Testis (tissue), 2 donors: Measurements from ENCODE around the gene REXO5.

ENCODE experiments used
- POLR2A ChIP-seq: fragments of 450-650 bp; IDR thresholded peaks from one replicate; pipeline ENCODE4 v1.6.1; 2017; ENCODE audit warnings: antibody characterized with exemption, mild to moderate bottlenecking, moderate library complexity
- TF ChIP-seq, protein P1 (sequence below), 3 experiments: fragments of 450-650 bp in 2 of 3; fragments of 200-600 bp in 1 of 3; sonication (generic) in 1 of 3; IDR thresholded peaks; one replicate each; pipeline ENCODE4 v1.5.1; 2016 to 2019; ENCODE audit warnings: antibody characterized with exemption in 3 of 3, mild to moderate bottlenecking in 2 of 3, moderate library complexity in 1 of 3

DNA sequence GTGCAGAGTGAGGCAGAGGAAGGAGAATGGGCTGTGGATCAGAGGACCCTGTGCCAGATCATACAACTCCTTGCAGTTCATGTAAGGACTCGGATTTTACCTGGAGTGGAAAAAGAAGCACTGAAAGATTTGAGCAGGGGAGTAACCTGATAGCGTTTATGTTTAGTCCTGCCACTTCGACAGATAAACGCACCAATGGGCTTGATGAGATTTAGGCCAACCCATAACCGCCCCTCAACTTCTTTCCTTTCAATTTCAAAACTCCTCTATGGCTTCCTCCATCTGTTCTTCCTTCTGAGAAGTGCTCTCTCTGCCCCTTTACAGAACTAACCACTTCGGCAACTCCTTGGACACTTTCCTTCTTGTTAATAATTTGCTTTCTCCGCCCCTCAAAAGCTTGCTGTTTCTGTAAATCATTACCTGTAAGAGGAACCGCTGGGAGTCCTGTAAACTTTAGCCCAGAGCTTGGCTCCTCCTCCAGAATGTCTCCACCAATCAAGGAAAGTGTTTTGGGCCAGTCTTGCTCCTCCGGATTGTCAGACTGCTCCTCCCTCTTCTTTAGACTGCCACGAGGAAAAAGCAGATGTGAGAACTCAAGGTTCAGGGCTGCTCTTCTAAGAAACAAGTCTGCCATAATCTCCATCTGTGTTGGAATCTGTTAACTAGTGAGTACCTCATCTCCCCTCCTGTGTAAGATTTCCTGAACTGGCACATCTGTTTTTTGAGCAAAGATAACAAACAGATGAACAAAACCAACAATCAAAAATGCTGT is 42.7 kb upstream of the REXO5 start, which contains the start of gene ACSM3:
- TF ChIP-seq, protein P1, sequence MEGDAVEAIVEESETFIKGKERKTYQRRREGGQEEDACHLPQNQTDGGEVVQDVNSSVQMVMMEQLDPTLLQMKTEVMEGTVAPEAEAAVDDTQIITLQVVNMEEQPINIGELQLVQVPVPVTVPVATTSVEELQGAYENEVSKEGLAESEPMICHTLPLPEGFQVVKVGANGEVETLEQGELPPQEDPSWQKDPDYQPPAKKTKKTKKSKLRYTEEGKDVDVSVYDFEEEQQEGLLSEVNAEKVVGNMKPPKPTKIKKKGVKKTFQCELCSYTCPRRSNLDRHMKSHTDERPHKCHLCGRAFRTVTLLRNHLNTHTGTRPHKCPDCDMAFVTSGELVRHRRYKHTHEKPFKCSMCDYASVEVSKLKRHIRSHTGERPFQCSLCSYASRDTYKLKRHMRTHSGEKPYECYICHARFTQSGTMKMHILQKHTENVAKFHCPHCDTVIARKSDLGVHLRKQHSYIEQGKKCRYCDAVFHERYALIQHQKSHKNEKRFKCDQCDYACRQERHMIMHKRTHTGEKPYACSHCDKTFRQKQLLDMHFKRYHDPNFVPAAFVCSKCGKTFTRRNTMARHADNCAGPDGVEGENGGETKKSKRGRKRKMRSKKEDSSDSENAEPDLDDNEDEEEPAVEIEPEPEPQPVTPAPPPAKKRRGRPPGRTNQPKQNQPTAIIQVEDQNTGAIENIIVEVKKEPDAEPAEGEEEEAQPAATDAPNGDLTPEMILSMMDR (IDR thresholded peaks at IDR 0.05), result no peak
- no peak for TF ChIP-seq POLR2A
